K562 (cell line): ENCODE data around the gene FBXL12. TPM values are rescaled to one million over a fixed set of nuclear protein-coding genes. Genes with fewer than 3 reads are reported as not detected.
A peak's percentile ranks its signal among the peaks of the same experiment; 100 is the strongest.

Experiments used
- BCL6 ChIP-seq: fragments of 250-450 bp; sonication (Bioruptor Pico); IDR thresholded peaks from 2 replicates; pipeline ENCODE4 v1.4.0; 2020
- ETV6 ChIP-seq, 3 experiments: fragments of 150-350 bp in 1 of 3; sonication (generic) in 1 of 3; formaldehyde crosslinking in 1 of 3; IDR thresholded peaks; 2 replicates each; pipeline versions ENCODE4 v1.6.1 to v1.8.0; 2014 to 2022; ENCODE audit warnings: borderline replicate concordance in 2 of 3, low read depth in 2 of 3, antibody characterized with exemption in 1 of 3, low read length in 1 of 3, mild to moderate bottlenecking in 1 of 3, missing genetic modification reagents in 1 of 3
- HEY1 ChIP-seq: fragments of 250-450 bp; sonication (Bioruptor Pico); IDR thresholded peaks from 2 replicates; pipeline ENCODE4 v1.5.0; 2020; ENCODE audit warnings: mild to moderate bottlenecking, moderate library complexity, borderline replicate concordance
- KLF13 ChIP-seq: fragments of 450-650 bp; IDR thresholded peaks from 2 replicates; pipeline ENCODE4 v1.6.1; 2016; ENCODE audit warnings: missing genetic modification characterization, low read depth, mild to moderate bottlenecking, missing compliant biosample characterization, moderate library complexity, borderline replicate concordance
- MED1 ChIP-seq: sonication (generic); formaldehyde crosslinking; IDR thresholded peaks from 2 replicates; pipeline ENCODE4 v1.8.1; 2023; ENCODE audit warnings: missing genetic modification reagents, borderline replicate concordance
- MITF ChIP-seq: IDR thresholded peaks from 2 replicates; pipeline ENCODE4 v1.6.1; 2014; ENCODE audit warnings: antibody characterized with exemption
- NRF1 ChIP-seq, 2 experiments: fragments of 450-650 bp; IDR thresholded peaks in 1 of 2; conservative IDR thresholded peaks in 1 of 2; 2 replicates each; pipeline ENCODE4 v1.6.1; 2014; ENCODE audit warnings: mild to moderate bottlenecking in 2 of 2
- RNF2 ChIP-seq: sonication (generic); IDR thresholded peaks from 2 replicates; pipeline ENCODE4 v1.6.1; 2016
- TBL1XR1 ChIP-seq, 2 experiments: IDR thresholded peaks; 2 replicates each; pipeline ENCODE4 v1.6.1; 2012; ENCODE audit warnings: improper control_type of control experiment in 2 of 2, low read length in 2 of 2, mild to moderate bottlenecking in 1 of 2
- XRCC5 ChIP-seq: fragments of 200-400 bp; formaldehyde crosslinking; IDR thresholded peaks from 2 replicates; pipeline ENCODE4 v1.6.1; 2017; ENCODE audit warnings: low read depth, mild to moderate bottlenecking, low read length
- ZNF175 ChIP-seq: fragments of 200-800 bp; sonication (Bioruptor generic); IDR thresholded peaks from 2 replicates; pipeline ENCODE4 v1.6.1; 2016; ENCODE audit warnings: low read depth, mild to moderate bottlenecking, missing genetic modification characterization, missing compliant biosample characterization
- ZNF280A ChIP-seq: fragments of 450-650 bp; IDR thresholded peaks from 2 replicates; pipeline ENCODE4 v1.6.1; 2018; ENCODE audit warnings: mild to moderate bottlenecking, low read depth; ENCODE audit not compliant: partially characterized antibody
- polyA plus RNA-seq, 8 experiments: library from polyadenylated mRNA; depleted of rRNA in 4 of 8; stranded (reverse) in 5 of 8; unstranded in 3 of 8; fragments of >200 nt; fragmentation: Nextera tagmentation in 2 of 8; fragmentation: Illumina TruSeq in 1 of 8; extraction: Ambion mirVana in 2 of 8; extraction: Trizol in 1 of 8; gene quantifications; 2 replicates each; pipeline versions ENCODE4 v1.2.1 to v1.2.3, GENCODE V29; 2011 to 2014; ENCODE audit warnings: inconsistent platforms in 1 of 8, missing spikeins in 1 of 8
- total RNA-seq, 7 experiments: library from RNA; depleted of rRNA in 6 of 7; stranded (reverse); fragments of >200 nt in 6 of 7; fragmentation: Illumina TruSeq in 2 of 7; extraction: Trizol in 2 of 7; gene quantifications; 2 replicates each; pipeline versions ENCODE4 v1.2.1 to v1.2.3, GENCODE V29; 2011 to 2021; ENCODE audit warnings: low replicate concordance in 1 of 7
- TF ChIP-seq, protein P1 (sequence below): fragments of 250-450 bp; sonication (Bioruptor Pico); IDR thresholded peaks from 2 replicates; pipeline ENCODE4 v1.4.0; 2020; ENCODE audit warnings: mild to moderate bottlenecking, moderate library complexity, borderline replicate concordance
- TF ChIP-seq, protein P2 (sequence below): fragments of 250-450 bp; sonication (Bioruptor Pico); IDR thresholded peaks from 2 replicates; pipeline ENCODE4 v1.8.0; 2021; ENCODE audit warnings: moderate library complexity, mild to moderate bottlenecking, inconsistent platforms

FBXL12 gene
- total and polyA plus RNA-seq, 9 of the 15 experiments (the other 6 are each of a cell fraction or from before 2014, with no cell fraction given): 2.7 to 40.5 (median 26.5) TPM

DNA sequence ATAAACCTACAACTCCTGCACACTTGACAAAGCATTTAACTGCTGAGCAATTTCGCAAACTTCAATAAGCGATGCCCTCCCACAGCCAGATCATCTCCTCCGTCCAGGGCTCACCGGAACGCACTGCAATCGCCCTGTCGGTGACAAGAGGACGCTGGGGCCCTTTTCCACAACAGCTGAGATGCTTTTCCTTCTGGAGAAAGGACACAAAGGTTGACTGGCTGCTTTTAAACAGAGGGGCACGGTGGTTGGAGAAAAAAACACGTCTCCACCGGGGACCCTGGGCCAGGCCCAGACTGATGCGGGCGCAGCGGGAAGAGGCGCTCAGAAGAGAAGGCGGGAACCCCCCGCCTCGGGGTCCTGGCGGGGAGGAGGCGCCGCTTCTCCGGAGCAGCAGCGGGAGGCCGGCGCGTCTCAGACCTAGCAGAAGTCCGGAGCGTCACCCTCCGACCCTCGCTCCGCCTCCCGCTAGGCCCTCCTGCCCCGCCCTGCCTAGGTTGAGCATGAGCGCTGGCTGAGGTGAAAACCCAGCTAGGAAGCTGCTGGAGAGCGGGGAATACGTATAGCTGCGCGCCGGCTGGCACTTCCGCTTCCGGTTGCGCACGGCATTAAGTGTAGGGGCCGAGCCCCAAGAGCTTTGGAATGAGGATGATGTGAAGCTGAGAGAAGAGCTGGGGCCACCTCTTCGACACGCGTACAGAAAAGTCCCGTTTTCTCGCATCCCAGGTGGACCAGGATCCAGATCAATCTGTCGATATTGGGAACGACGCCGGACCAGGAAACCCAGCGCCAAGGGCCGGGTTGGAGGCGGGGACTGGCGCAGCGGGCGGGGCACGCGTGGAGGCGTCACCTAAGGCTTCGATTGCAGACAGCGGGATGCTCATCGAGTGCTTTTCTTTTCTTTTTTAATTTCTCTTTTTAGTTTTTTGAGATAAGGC is 50.4 kb downstream of the FBXL12 start, which contains the start of gene ZNF846 (continued):
- 0 out of 2 replicates have a peak, but pooled peaks have one; percentile 13 for TF ChIP-seq MITF
- TF ChIP-seq XRCC5: peak; percentile 71; the same call in 1 of the 2 replicates
- TF ChIP-seq, protein P1, sequence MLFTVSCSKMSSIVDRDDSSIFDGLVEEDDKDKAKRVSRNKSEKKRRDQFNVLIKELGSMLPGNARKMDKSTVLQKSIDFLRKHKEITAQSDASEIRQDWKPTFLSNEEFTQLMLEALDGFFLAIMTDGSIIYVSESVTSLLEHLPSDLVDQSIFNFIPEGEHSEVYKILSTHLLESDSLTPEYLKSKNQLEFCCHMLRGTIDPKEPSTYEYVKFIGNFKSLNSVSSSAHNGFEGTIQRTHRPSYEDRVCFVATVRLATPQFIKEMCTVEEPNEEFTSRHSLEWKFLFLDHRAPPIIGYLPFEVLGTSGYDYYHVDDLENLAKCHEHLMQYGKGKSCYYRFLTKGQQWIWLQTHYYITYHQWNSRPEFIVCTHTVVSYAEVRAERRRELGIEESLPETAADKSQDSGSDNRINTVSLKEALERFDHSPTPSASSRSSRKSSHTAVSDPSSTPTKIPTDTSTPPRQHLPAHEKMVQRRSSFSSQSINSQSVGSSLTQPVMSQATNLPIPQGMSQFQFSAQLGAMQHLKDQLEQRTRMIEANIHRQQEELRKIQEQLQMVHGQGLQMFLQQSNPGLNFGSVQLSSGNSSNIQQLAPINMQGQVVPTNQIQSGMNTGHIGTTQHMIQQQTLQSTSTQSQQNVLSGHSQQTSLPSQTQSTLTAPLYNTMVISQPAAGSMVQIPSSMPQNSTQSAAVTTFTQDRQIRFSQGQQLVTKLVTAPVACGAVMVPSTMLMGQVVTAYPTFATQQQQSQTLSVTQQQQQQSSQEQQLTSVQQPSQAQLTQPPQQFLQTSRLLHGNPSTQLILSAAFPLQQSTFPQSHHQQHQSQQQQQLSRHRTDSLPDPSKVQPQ (CRISPR knock-in tag): no peak
- no peak for TF ChIP-seq HEY1 (CRISPR knock-in tag)
- no peak for TF ChIP-seq MED1 (CRISPR knock-in tag)
- no peak for TF ChIP-seq ZNF280A
- peak in 1 of 2 experiments; percentile 40; a peak in 1 of 4 replicates for TF ChIP-seq TBL1XR1 (IDR thresholded peaks at IDR 0.05; ENCODE audit: low read length in 2 of 2)
- no peak for TF ChIP-seq BCL6 (CRISPR knock-in tag)
- TF ChIP-seq KLF13 (tag): 0 out of 2 replicates have a peak, but pooled peaks have one; percentile 69
- TF ChIP-seq, protein P2, sequence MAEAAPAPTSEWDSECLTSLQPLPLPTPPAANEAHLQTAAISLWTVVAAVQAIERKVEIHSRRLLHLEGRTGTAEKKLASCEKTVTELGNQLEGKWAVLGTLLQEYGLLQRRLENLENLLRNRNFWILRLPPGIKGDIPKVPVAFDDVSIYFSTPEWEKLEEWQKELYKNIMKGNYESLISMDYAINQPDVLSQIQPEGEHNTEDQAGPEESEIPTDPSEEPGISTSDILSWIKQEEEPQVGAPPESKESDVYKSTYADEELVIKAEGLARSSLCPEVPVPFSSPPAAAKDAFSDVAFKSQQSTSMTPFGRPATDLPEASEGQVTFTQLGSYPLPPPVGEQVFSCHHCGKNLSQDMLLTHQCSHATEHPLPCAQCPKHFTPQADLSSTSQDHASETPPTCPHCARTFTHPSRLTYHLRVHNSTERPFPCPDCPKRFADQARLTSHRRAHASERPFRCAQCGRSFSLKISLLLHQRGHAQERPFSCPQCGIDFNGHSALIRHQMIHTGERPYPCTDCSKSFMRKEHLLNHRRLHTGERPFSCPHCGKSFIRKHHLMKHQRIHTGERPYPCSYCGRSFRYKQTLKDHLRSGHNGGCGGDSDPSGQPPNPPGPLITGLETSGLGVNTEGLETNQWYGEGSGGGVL (CRISPR knock-in tag): no peak
- TF ChIP-seq ETV6 (IDR thresholded peaks at IDR 0.05; ENCODE audit: borderline replicate concordance in 1 of 2, low read depth in 2 of 2, low read length in 1 of 2): peak; percentile 55 to 60; a peak in 2 of 4 replicates
- no peak for TF ChIP-seq ETV6 (CRISPR knock-in tag; IDR thresholded peaks at IDR 0.05; ENCODE audit: borderline replicate concordance)
- no peak for TF ChIP-seq ZNF175
- peak; percentile 89 to 91 for TF ChIP-seq NRF1 (conservative IDR thresholded peaks at IDR 0.05 in 1 of 2, IDR thresholded peaks at IDR 0.05 in 1 of 2)
- peak; percentile 60 for TF ChIP-seq RNF2
